Heart left ventricle (tissue), 13 donors: ENCODE measurements around the gene ARHGAP1.

Experiments used
- CTCF ChIP-seq, 12 donors: fragments of 200-600 bp; sonication (generic) in 4 of 12; IDR thresholded peaks; one replicate each; pipeline versions ENCODE4 v1.5.0 to v1.8.0; 2018 to 2022; ENCODE audit warnings: antibody characterized with exemption in 12 of 12, mild to moderate bottlenecking in 5 of 12
- POLR2A ChIP-seq, 2 donors: fragments of 450-650 bp; IDR thresholded peaks; one replicate each; pipeline ENCODE4 v1.6.1; 2017; ENCODE audit warnings: antibody characterized with exemption in 2 of 2, mild to moderate bottlenecking in 2 of 2, moderate library complexity in 2 of 2
- donor health status: ischemic (EF 13 %, LVEDD 7.1; RV severe dilation, severe dysfunction).
- donor health status: DM: no; HTN: yes; CAD: no.
- donor health status: DM: no; HTN: no; CAD: no.
- donor health status: ischemic (EF 25% LVEDD 6.9; RV normal size, moderate dysfunction).
- donor health status: ischemic (EF 25% LVEDD 5.7; RV mildly dilated, moderate dysfunction).
- donor health status: ischemic (EF 35%, LVEDD 5.7; RV mildly dilated, moderate dysfunction).
- donor health status: nonischemic (EF 11% LVEDD 7.7; RV severe dilation, severe dysfunction).
- donor health status: DM: yes; HTN: yes; CAD: no.
- donor health status: PGD.
- donor health status: ischemic (EF 29% LVEDD 5.4; RV normal size, mild dysfunction).
- donor health status: nonischemic (EF 23%, LVEDD 6.1; RV moderate dilation, normal function).

GRCh38 chr11:46726206-46726862 is 25.9 kb upstream of the ARHGAP1 start:
- TF ChIP-seq CTCF (IDR thresholded peaks at IDR 0.05) (no peak), POLR2A (IDR thresholded peaks at IDR 0.05) (no peak)
